ENCODE results near the gene HNRNPL. TPM values are rescaled to one million over a fixed set of nuclear protein-coding genes. Genes with fewer than 3 reads are reported as not detected.
"Not testable (repeated sequence)": the region's sequence is repeated elsewhere in the genome, so short reads cannot be mapped to it uniquely, and the experiment has no call there.

The HNRNPL gene
- total RNA-seq = 205 TPM

- peak; percentile 100 for DNase-seq
Observed at GRCh38 chr19:38849860-38850435, at the start of gene HNRNPL. Gene HNRNPL, minus strand, starts transcription at chr19:38849986. Its CDS starts 20 bp downstream, at chr19:38849966.

GRCh38 chr19:38898788-38899446 lies 49.1 kb upstream of the HNRNPL start:
- no peak for DNase-seq

GRCh38 chr19:38894968-38895367 lies 45.2 kb upstream of the HNRNPL start:
- DNase-seq = no peak

GRCh38 chr19:38893341-38893771 lies 43.6 kb upstream of the HNRNPL start:
- DNase-seq = no peak

- DNase-seq = no peak
Observed at GRCh38 chr19:38892841-38893240, 43.1 kb upstream of the HNRNPL start.

GRCh38 chr19:38891771-38892170 lies 42.0 kb upstream of the HNRNPL start:
- no peak for DNase-seq

- DNase-seq = no peak
Observed at GRCh38 chr19:38890686-38891085, 40.9 kb upstream of the HNRNPL start.

GRCh38 chr19:38889803-38890202 lies 40.0 kb upstream of the HNRNPL start:
- no peak for DNase-seq

- no peak for DNase-seq
Observed at GRCh38 chr19:38888876-38889275, 39.1 kb upstream of the HNRNPL start.

- DNase-seq = not testable (repeated sequence)
Observed at GRCh38 chr19:38884691-38885090, 34.9 kb upstream of the HNRNPL start.

- no peak for DNase-seq
Observed at GRCh38 chr19:38883286-38883685, 33.5 kb upstream of the HNRNPL start.

- DNase-seq = no peak
Observed at GRCh38 chr19:38880882-38881609, 31.3 kb upstream of the HNRNPL start.

- DNase-seq = no peak
Observed at GRCh38 chr19:38880076-38880881, 30.5 kb upstream of the HNRNPL start.

- DNase-seq = no peak
Observed at GRCh38 chr19:38879400-38879751, 29.6 kb upstream of the HNRNPL start.

- no peak for DNase-seq
Observed at GRCh38 chr19:38878575-38879399, 29.0 kb upstream of the HNRNPL start.

GRCh38 chr19:38877781-38878574 lies 28.2 kb upstream of the HNRNPL start, which contains the start of gene RINL:
Gene RINL, minus strand, starts transcription at chr19:38878275. Its CDS starts 1,533 bp downstream, at chr19:38876742.
- no peak for DNase-seq

- DNase-seq = no peak
Observed at GRCh38 chr19:38875656-38876395, 26.0 kb upstream of the HNRNPL start.

GRCh38 chr19:38873400-38873799 lies 23.6 kb upstream of the HNRNPL start:
- not testable (repeated sequence) for DNase-seq

- no peak for DNase-seq
Observed at GRCh38 chr19:38870612-38871011, 20.8 kb upstream of the HNRNPL start.
